COR-L47 (cell line): ENCODE results near the gene CDH4.
A peak's percentile ranks its signal among the peaks of the same experiment; 100 is the strongest.
"Not testable (repeated sequence)": the region's sequence is repeated elsewhere in the genome, so short reads cannot be mapped to it uniquely, and the experiment has no call there.

Experiments
- DNase-seq: peaks from one replicate; lab custom pipeline; 2025; lab: John Stamatoyannopoulos, UW

The CDH4 gene

DNA sequence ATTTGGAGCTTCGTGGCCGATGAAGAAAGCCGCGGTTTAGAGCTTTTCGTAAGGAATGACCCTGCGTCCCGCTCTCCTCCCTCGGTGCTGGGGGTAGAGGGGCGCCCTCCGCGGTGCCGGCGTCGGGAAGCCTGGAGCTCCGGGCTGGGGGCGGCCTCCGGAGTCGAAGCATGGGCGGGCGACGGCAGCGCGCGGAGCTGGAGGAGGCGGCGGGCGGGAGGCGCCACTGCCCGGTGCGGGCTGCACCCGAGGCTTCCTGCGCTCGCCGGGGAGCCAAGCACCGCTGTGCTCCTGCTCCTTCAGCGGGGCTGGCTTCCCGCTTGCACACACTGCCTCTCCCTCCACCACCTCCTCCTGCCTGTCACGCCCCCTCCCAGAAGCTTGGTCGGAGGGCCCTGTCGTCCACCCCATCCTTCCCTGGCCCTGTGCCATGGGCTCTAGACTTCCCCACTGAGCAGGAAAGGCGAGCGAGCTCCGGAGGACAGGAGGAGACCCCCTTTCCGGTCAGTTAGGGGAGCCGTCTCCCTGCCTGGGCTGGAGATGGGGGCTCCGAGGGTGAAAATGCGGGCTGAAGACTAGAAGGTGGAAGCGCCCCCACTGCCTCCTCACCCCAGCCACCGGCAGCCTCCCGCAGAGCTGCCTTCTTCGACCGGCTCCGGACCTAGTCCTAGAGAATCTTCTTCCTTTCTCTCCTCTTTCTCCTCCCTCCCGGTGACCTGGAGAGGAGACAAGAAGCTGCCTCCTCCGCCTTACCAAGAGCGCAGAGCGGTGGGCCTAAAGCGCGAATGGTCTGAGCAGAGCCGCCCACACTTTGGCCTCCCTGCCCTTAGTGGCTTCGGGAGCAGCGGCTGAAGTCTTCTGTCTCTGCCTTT is 1.8 kb downstream of the CDH4 start:
- peak; percentile 28 for DNase-seq

DNA sequence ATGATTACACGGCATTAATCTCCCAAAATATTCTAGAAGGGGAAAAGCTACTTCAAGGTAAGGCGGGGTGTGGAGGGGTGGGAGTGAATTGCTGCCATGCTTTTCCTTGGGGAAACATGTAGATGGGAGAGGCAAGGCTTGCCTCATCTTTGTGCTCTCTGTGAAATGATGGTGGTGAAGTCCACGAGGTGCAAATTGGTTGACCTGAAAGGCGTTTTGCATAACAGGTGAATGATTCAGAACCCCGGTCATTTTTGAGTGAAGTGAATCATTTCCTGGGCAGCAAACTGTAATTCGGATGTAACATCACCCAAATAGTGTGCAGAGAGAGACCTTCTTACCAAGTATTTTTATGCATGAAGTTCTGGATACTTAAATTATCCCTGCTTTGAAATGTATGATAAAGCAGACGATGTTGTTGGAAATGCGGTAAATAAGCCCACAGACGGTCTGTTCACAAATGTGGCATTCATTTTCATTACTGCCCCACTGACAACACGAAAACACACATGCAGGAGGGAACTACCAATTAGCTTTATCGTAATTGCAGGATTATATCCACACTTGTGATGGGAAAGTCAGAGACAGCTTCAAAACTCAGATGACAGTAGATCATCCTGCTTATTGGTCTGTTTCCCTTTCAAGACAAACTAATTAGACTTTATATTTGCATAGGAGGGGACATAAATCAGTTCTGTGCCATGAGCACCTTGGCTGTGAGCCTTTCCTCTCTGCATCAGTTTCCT is 3.0 kb downstream of the CDH4 start:
- no peak for DNase-seq

DNA sequence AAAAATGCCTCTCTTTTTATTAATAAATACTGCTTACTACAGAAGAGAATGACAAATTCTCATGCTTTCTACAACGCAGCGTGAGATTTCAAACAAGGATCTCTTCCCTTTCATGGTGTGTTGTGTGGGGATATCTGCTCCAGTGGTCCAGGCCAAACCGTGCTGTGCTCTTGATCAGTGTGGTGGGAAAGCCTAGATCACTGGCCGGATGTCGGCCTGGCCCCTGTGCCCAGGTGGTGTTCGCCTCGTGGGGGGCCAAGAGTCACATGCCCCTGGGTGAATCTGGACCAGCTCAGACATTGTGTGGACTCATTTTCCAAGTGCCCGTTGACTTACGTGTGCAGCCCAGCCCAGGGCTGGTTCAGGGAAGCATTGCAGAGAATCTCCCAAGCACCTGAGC is 4.3 kb downstream of the CDH4 start:
- DNase-seq = no peak

DNA sequence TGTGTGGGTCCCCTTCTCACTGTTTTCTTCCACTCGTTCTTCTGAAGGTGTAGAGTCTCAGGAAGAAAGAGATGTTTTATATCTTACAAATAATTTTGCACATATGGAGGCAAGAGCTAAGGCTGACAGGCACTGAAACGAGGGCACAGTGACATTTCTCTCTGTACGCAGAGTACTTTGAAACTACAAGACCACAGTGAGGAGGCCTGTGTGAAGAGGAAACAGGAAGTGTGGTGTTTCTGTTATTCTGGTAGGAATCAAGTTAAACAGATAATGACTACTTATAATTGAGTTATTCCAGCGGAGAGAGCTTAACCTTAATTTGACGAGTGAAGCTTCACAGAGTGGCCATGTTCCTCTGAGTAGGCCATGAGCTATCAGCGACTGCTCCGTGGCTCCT is 4.8 kb downstream of the CDH4 start:
- no peak for DNase-seq

DNA sequence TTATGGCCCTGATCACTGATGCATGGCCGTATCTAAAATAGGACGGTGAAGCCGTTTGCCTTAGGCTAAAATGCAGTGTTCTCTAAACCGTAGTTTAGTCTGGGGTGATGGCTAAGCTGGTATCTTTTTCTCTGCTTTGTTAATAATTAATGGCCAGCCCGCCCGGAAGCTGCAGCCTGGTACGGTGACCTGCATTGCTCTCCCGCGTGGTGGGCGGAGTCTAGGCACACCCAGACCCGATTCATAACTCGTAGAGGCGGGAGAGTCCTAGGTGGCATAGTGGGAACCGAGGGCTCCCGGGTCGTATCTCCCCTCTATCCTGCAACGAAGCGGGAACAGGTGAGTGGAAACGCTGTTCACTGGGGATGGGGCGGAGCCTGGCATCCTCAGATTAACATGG is 5.5 kb downstream of the CDH4 start:
- no peak for DNase-seq

DNA sequence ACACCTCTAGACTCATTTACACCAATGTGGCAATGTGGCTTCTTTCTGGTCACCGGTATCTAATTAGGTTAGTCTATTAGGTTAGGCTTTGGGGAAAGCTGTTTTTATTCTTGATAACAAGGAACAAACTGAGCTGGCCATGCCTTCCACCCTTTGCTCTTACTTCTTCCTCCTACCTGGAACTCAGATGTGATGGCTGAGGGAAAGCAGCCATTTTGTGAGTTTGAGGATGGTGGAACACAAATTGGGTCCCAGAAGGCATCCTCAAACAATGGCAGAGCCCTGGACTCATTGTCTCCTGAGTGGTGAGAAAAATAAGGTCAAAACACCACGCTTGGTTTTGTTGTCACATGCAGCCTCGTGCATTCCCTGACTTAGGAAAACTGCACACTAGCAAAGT is 7.7 kb downstream of the CDH4 start:
- no peak for DNase-seq

DNA sequence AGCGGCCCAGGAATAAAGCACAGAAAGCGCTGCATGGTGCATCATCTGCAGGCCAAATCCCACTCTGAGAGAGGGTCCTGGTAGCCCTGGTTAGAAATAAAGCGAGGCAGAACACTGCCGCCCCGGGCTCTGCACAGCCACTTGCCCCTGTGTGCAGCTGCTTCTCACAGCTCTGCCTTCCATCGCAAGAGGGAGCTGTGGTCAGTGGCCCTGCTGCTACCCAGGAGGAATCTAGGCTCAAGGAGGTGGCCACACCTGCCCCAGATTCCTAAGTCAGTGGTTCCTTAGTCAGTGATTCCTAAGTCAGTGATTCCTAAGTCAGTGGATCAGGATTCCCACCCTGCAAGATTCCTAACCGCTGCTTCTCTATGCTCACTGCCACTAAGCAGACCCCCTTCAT is 8.8 kb downstream of the CDH4 start:
- DNase-seq = no peak

DNA sequence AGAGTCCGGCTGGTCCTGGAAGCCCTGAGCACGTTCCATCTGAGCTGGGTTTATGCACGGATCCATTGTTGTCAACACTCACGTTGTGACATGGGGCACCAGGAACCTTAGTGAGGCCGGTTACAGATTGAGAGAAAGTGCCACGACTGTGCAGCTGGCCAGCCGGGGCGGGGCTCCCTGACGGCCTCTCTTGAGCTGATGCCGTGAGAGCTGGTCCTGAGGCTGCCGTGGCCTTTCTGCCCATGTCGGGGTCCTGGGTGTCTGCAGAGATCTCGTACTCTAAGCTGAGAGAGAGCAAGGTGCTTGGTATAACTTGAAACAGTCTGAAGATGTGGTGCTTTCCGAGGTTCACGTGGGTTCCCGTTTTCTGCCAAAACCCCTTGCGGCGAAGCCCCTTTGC is 10.0 kb downstream of the CDH4 start:
- no peak for DNase-seq

DNA sequence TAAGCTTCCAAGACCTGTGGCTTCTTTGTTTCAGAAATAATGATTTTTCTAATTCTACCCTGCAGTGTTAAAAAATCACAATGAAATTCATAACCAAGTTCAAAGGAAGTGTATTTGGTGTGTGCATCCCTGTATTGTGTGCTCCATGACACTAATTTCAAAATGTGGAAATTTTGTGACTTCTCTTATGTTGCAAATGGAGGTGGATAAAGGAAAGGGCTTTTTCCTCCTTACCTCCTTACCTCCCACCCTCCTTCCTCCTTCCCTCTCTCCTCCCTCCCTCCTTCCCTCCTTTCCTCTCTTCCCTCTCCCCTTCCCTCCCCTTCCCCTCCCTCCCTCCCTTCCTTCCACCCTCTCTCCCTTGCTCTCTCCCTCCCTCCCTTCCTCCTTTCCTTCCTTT is 10.5 kb downstream of the CDH4 start:
- DNase-seq = no peak

DNA sequence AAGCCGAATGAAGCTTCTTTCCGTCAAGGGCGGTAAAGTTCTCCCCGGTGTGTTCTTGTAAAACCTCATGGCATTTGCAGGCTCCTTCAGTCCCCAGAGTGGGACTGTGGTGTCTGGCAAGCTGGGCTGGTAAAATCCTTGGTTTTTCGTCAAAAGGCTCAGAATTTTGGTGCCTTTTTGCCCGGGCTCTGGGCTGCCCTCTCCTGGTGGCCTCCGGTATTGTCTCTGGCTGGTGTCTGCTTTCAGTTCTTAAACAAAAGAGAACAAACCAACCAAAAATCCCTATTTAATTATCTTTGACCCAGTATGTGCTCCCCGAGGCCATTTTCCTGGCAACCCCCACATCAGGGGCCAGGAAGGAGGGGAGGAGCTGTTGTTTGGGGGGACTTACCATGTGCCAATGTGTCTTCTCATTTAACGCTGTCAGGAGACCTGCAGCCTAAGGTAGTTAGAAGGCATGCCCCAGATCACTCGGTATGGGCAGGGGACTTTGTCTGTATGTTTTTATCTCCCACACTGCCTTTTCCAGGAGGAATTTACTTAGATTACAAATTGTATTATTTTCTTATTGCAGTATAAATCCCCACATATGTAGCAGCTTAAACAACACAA is 11.1 kb downstream of the CDH4 start:
- no peak for DNase-seq

DNA sequence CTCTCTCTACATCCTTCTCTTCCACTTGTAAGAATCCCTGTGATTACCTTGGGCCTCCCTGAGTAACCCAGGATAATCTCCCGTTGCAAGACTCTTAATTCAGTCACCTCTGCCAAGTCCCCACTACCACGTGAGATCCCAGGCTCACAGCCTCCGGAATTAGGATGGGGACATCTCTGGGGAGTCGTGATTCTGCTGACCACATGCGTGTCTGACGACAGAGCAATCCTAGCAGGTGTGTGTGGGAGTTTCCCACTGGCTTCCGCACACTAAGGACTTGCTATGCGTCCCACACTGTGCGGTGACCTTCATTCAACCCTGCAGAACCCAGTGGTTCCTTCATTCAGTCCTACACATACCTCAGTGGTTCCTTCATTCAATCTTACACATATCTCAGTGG is 11.9 kb downstream of the CDH4 start:
- DNase-seq = no peak

DNA sequence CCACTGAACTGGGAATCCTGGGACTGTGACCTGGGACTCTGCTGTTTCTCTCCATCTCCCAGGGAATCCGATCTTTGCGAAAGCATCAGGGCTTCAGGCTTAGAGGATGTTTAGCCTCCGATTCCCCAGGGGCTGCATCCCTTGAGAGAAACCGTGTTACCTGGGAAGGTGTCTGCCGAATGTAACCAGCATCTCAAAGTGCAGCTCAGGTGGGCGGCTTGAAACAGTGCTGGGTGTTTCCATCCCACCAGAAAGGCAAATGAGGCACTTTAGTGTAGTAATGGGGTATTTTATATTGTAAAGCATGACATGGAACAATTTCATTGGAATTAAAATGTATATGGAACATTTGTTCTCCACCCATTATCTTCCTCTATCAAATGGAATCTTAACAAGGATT is 15.2 kb downstream of the CDH4 start:
- no peak for DNase-seq

DNA sequence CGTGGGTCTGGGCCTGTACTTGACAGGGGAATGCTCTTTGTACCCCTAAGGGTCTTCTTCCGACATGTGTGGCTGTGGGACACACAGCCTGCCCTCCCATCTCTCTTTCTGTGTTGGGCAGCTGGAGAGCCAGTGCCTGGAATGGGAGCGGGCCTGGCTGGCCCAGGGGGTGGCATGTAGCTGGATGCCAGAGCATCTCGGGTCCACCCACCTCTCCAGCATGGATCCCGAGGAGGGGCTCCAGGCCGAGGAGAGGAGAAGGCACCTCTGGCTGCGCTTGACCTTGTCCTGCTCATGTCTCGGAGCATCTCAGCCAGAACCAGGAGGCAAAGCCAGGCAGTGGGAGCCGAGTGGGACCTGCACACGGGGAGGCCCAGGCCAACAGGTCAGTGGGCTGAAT is 16.0 kb downstream of the CDH4 start:
- no peak for DNase-seq

DNA sequence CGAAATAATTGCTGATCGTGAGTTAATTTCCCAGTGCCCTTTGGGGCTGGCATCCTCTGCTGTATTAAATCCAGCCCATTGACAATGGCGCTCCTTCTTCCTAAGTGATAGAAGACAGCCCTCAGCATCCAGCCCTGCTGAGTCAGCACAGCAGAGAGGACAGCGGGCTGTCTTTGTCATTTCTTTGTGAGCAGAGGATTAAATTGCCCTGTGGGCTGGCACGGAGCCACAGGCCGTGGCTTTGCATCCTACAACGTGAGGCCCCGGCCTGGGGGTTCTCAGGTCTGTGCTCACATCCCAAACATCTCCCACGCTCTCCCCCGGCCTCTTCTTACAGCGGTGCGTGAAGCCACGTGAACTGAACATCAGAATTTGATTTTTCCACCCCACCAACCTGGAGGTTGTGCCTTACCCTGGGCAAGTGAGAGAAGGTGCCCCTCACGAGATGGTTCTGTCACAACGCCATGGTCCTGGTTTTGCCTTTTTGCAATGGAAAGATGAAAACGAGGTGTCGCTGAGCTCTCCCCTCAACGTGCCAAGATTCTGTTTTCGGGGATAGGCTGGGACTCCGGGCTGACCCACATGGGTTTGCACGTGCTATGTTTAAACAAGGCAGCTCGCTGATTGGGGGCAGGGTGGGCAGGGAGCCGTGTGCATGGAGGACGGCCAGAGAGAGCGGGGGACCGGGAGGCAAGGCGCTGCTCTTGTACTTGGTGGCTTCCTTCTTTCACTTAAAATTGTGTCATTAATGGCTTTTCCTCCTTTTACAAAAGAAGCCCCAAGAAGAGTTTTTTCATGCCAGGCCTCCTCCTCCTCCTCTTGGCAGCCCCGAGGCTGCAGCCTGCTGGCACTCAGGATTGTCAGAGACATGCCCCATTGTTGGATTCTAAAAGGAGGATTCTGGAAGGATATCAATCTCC is 19.5 kb downstream of the CDH4 start:
- DNase-seq = peak; percentile 13

DNA sequence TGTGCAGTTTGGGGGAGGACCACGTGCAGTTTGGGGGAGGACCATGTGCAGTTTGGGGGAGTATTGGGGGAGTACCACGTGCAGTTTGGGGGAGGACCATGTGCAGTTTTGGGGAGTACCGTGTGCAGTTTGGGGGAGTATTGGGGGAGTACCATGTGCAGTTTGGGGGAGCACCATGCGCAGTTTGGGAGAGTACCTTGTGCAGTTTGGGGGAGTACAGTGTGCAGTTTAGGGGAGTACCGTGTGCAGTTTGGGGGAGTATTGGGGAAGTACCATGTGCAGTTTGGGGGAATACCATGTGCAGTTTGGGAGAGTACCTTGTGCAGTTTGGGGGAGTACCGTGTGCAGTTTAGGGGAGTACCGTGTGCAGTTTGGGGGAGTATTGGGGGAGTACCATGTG is 21.0 kb downstream of the CDH4 start:
- not testable (repeated sequence) for DNase-seq

DNA sequence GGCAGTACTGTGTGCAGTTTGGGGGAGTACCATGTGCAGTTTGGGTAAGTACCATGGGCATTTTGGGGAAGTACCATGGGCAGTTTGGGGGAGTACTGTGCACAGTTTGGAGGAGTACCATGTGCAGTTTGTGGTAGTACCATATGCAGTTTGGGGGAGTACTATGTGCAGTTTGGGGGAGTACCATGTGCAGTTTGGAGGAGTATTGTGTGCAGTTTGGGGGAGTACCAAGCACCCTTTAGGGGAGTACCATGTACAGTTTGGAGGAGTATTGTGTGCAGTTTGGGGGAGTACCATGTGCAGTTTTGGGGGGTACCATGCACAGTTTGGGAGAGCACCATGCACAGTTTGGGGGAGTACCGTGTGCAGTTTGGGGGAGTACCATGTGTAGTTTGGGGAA is 21.6 kb downstream of the CDH4 start:
- DNase-seq = not testable (repeated sequence)

DNA sequence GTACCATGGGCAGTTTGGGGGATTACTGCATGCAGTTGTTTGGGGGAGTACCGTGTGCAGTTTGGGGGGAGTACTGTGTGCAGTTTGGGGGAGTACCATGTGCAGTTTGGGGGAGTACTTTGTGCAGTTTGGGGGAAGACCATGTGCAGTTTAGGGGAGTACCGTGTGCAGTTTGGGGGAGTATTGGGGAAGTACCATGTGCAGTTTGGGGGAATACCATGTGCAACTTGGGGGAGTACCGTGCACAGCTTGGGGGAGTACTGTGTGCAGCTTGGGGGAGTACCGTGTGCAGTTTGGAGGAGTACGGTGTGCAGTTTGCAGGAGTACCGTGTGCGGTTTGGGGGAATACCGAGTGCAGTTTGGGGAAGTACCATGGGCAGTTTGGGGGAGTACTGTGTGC is 22.3 kb downstream of the CDH4 start:
- DNase-seq = no peak

DNA sequence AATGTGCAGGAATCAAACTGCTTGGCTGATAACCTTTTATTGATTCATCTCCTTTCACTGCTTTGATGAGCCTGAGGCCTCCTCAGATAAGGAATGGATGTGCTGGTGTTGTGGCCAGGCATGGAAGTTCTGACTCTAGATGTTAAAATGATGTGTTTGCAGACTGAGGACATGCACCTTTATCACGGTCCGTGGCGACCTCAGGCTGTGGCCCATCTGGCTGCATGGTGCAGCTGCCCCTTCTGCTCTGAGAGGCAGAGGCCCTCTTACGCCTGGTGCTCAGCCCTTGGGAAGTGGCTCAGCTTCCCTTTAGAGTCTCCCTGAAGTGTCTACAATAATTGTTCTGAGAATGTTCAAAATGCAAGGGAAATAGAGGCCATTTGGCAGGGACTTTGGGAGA is 26.2 kb downstream of the CDH4 start:
- DNase-seq = no peak

DNA sequence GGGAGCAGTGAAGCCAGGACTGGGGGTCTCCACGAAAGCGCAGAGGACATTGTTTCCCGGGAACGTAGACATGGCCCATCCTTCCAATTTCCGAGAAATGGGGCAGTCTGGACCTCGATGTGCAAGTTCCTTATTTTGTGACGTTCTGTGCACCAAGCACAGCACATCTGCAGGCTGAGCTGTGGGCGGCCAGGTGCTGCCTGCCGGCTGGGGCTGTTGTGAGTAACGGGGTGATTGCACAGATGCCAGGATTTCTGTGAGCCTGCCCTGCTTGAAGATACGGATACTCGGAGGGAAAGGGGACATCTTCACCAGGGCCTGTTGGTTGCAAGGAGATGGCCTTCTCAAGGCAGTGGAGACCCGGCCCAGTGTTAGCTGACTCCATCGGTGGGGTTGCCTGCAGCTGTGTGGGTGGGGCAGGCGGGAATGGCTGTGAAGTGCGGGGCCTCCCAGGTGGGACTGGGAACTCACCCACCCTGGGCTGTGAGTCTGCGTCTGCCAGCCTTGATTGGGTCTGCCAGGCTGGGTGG is 27.6 kb downstream of the CDH4 start:
- DNase-seq = no peak

DNA sequence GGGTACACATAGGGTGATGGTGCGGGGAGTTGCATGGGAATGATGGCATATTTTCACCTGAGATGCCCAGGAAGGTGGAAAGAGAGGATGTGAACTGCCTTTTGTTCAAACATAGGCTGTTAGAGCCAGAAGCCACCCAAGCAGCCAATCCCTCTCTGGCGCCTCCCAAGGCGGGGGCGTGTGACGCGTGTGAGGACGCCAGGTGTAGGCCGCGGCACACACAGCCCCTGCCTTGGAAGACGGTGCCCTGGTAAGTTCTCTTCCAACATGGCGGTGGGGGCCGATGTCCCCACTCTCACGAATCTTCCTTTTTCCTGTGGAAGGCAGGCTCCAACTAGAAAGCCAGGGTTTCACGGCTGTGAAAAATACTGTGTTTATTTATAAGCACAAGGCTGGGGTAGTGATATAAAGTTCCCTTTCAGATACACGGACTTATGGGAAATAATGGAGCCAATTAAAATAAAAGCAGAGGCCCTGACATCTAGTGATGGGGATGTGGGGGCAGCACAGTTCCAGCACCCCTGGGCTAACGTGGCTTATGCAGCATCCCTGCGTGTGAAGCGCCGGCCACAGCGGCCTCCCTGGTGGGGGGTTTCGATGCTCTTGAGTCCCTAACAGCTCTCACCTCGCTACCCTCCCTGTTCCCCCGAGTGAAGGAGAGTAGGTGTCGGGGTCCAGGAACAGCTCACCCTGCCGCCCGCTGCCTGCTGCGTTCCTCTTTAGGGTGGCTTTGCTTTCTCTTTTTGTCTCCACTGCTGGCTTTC is 28.3 kb downstream of the CDH4 start:
- DNase-seq = no peak

DNA sequence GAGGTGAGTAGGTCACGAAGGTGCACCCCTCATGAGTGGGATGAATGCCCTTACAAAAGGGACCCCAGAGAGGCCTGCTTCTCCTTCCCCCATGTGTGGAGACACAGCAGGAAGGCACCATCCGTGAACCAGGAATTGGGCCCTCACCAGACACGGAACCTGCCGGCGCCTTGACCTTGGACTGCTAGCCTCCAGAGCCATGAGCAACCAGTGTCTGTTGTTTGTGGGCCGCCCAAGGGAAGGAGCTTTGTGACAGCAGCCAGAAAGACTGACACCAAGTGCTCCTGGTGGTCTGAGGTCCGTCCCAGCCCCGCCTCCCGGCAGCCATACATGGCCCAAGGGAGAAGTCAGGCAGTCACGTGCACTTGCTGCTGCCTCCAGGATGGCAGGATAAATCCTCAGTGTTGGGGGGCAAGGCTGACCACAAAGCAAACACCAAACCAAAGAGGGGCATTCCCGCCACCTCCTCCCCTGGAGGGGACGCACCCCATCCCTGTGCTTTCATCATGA is 29.3 kb downstream of the CDH4 start:
- DNase-seq = no peak
